ENCODE data around the gene C2orf15.
"Not testable (repeated sequence)": the region's sequence is repeated elsewhere in the genome, so short reads cannot be mapped to it uniquely, and the experiment has no call there.

The C2orf15 gene

DNA sequence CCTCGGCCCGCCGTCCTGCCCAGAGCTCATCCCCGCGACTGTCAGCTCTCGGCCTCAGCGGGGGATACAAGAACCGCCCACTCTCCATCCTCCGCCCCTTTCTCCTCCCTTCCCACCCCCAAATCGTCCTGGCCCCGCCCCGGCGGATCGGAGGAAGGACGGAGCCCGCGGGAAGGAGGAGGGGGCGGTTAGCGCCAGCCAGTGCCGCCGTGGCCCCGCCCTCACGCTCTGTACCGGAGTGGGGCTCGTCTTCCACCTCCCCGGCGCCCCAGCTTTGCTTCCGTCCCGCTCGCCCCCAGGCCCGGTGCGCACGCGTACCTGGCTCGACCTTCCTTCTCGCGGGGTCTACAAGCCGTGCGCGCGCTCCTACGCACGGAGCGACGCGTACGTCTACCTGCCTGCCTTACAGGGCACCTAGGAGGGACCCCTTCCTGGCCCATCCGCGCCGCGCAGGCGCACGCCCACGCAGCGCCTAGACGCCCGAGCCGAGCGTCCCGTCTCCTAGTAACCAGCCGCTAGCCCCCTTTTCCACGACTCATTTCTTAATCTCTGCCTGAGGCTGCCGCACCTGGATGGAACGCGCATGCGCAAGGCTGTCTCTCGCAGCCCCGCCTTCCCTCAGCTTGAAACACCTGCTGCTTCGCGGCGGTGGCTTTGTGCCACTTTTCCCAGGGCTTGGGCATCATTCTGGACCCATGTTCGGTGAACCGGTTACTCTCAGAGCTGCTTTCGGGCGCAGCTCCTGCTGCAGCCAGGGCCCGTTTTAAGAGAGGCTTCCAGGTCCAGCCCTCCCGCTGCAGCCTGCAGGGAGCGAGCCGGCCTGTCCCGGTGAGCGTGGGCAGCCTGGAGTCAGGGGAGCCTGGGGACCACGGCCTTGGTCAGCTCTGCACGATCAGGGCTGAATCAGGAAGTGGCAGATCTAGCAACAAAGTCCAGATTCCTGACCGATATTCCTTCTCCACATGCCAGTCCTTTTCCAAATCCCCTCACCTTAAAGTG is at the start of gene C2orf15:
C2orf15 (plus strand) TSS at position 598 of the 999 bp plus-strand sequence. CDS start 8,852 bp downstream, outside the sequence.
- peak within 1 kb of the TSS; percentile 95 for H3K4me3 ChIP-seq (ENCODE audit: low read length)
- H3K4me1 ChIP-seq (ENCODE audit: control insufficient read depth, insufficient read depth, low read length), result peaks cover 10% of the 10 kb centered on the region
- no peaks in the 10 kb centered on the region for H3K27me3 ChIP-seq (replicated peaks; ENCODE audit: control insufficient read depth, insufficient read depth, low read length)
- H3K36me3 ChIP-seq (ENCODE audit: control insufficient read depth, insufficient read depth, low read length, severe bottlenecking), result no peaks in the 10 kb centered on the region
- peak; percentile 92 for DNase-seq (ENCODE audit: low read depth)
- H3K9ac ChIP-seq (ENCODE audit: low read length), result peak within 1 kb of the TSS; percentile 77
- no peaks in the 10 kb centered on the region for H3K9me3 ChIP-seq (ENCODE audit: control insufficient read depth, low read length)

DNA sequence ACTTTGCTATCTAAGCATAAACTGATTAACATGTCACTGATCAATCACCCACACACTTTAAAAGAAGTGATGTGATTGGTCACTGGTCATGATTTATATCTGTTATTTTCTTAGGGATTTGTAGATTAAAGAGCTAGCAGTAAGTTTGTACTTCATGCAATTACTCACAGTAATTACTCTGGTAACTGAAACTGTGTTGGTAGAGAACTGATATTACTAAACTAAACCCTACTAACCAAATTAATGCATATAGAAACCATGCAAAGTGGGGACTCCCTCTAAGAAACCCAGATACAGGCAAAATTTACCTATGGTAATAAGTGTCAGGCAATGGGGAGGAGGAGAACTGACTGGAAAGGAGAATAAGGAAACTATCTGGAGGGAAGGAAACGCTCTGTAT is 44.8 kb upstream of the C2orf15 start:
- H3K4me1 ChIP-seq (ENCODE audit: control insufficient read depth, insufficient read depth, low read length), result peaks cover 7% of the 10 kb centered on the region
- no peak overlapping the region for H3K9ac ChIP-seq (ENCODE audit: low read length)
- no peak overlapping the region for H3K4me3 ChIP-seq (ENCODE audit: low read length)
- no peak for DNase-seq (ENCODE audit: low read depth)
- no peaks in the 10 kb centered on the region for H3K36me3 ChIP-seq (ENCODE audit: control insufficient read depth, insufficient read depth, low read length, severe bottlenecking)
- H3K9me3 ChIP-seq (ENCODE audit: control insufficient read depth, low read length), result peaks cover 16% of the 10 kb centered on the region
- no peaks in the 10 kb centered on the region for H3K27me3 ChIP-seq (replicated peaks; ENCODE audit: control insufficient read depth, insufficient read depth, low read length)

GRCh38 chr2:99101697-99102096 is 39.8 kb upstream of the C2orf15 start:
- peak overlapping the region; percentile 50 for H3K9ac ChIP-seq (ENCODE audit: low read length)

GRCh38 chr2:99104006-99104405 is 37.5 kb upstream of the C2orf15 start:
- Histone ChIP-seq H3K9me3 (ENCODE audit: control insufficient read depth, low read length) (no peaks in the 10 kb centered on the region), H3K27me3 (replicated peaks; ENCODE audit: control insufficient read depth, insufficient read depth, low read length) (no peaks in the 10 kb centered on the region), H3K36me3 (ENCODE audit: control insufficient read depth, insufficient read depth, low read length, severe bottlenecking) (no peaks in the 10 kb centered on the region), H3K4me1 (ENCODE audit: control insufficient read depth, insufficient read depth, low read length) (peaks cover 18% of the 10 kb centered on the region), H3K4me3 (ENCODE audit: low read length) (no peak overlapping the region), H3K9ac (ENCODE audit: low read length) (no peak overlapping the region)
- DNase-seq (ENCODE audit: low read depth), result no peak

More at GRCh38 chr2:99101697-99102096, 39.8 kb upstream of the C2orf15 start:
- DNase-seq (ENCODE audit: low read depth), result peak; percentile 53
- peaks cover 13% of the 10 kb centered on the region for H3K4me1 ChIP-seq (ENCODE audit: control insufficient read depth, insufficient read depth, low read length)
- no peaks in the 10 kb centered on the region for H3K27me3 ChIP-seq (replicated peaks; ENCODE audit: control insufficient read depth, insufficient read depth, low read length)
- H3K36me3 ChIP-seq (ENCODE audit: control insufficient read depth, insufficient read depth, low read length, severe bottlenecking), result no peaks in the 10 kb centered on the region
- peak overlapping the region; percentile 49 for H3K4me3 ChIP-seq (ENCODE audit: low read length)
- no peaks in the 10 kb centered on the region for H3K9me3 ChIP-seq (ENCODE audit: control insufficient read depth, low read length)

GRCh38 chr2:99106913-99107312 is 34.6 kb upstream of the C2orf15 start:
- H3K9ac ChIP-seq (ENCODE audit: low read length), result no peak overlapping the region
- DNase-seq (ENCODE audit: low read depth), result no peak
- no peaks in the 10 kb centered on the region for H3K27me3 ChIP-seq (replicated peaks; ENCODE audit: control insufficient read depth, insufficient read depth, low read length)
- H3K4me3 ChIP-seq (ENCODE audit: low read length), result no peak overlapping the region
- H3K36me3 ChIP-seq (ENCODE audit: control insufficient read depth, insufficient read depth, low read length, severe bottlenecking), result no peaks in the 10 kb centered on the region
- H3K9me3 ChIP-seq (ENCODE audit: control insufficient read depth, low read length), result no peaks in the 10 kb centered on the region
- H3K4me1 ChIP-seq (ENCODE audit: control insufficient read depth, insufficient read depth, low read length), result peaks cover 10% of the 10 kb centered on the region

GRCh38 chr2:99111236-99111635 is 30.3 kb upstream of the C2orf15 start:
- no peak overlapping the region for H3K4me3 ChIP-seq (ENCODE audit: low read length)
- no peak overlapping the region for H3K9ac ChIP-seq (ENCODE audit: low read length)
- H3K4me1 ChIP-seq (ENCODE audit: control insufficient read depth, insufficient read depth, low read length), result peaks cover 7% of the 10 kb centered on the region
- no peak for DNase-seq (ENCODE audit: low read depth)
- H3K9me3 ChIP-seq (ENCODE audit: control insufficient read depth, low read length), result no peaks in the 10 kb centered on the region
- no peaks in the 10 kb centered on the region for H3K36me3 ChIP-seq (ENCODE audit: control insufficient read depth, insufficient read depth, low read length, severe bottlenecking)
- no peaks in the 10 kb centered on the region for H3K27me3 ChIP-seq (replicated peaks; ENCODE audit: control insufficient read depth, insufficient read depth, low read length)

- Histone ChIP-seq H3K4me1 (ENCODE audit: control insufficient read depth, insufficient read depth, low read length) (peaks cover 3% of the 10 kb centered on the region), H3K9me3 (ENCODE audit: control insufficient read depth, low read length) (no peaks in the 10 kb centered on the region), H3K9ac (ENCODE audit: low read length) (no peak overlapping the region), H3K4me3 (ENCODE audit: low read length) (no peak overlapping the region), H3K27me3 (replicated peaks; ENCODE audit: control insufficient read depth, insufficient read depth, low read length) (no peaks in the 10 kb centered on the region), H3K36me3 (ENCODE audit: control insufficient read depth, insufficient read depth, low read length, severe bottlenecking) (no peaks in the 10 kb centered on the region)
- no peak for DNase-seq (ENCODE audit: low read depth)
Measured at GRCh38 chr2:99111945-99112344, 29.6 kb upstream of the C2orf15 start.

- Histone ChIP-seq H3K9ac (ENCODE audit: low read length) (no peak overlapping the region), H3K36me3 (ENCODE audit: control insufficient read depth, insufficient read depth, low read length, severe bottlenecking) (no peaks in the 10 kb centered on the region), H3K9me3 (ENCODE audit: control insufficient read depth, low read length) (no peaks in the 10 kb centered on the region), H3K4me3 (ENCODE audit: low read length) (no peak overlapping the region), H3K27me3 (replicated peaks; ENCODE audit: control insufficient read depth, insufficient read depth, low read length) (no peaks in the 10 kb centered on the region), H3K4me1 (ENCODE audit: control insufficient read depth, insufficient read depth, low read length) (no peaks in the 10 kb centered on the region)
- no peak for DNase-seq (ENCODE audit: low read depth)
Measured at GRCh38 chr2:99112617-99113016, 28.9 kb upstream of the C2orf15 start.

DNA sequence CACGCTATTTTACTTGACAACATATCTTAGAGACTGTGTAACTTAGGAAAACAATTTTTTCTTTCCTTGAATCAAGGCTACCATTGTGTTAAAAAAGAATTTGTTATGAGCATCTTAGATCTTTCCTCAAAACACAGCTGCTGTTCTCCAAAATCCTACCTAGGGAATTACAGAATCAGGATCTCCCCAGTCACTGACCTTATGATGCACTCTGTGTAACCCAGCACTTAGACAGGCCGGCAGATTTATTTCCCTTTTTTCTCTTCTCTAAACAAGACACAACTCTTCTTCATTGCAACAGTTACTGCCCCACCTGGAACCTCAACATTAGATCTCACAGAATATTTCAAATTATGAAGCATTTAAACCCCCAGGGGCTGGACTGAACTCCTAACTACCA is 13.5 kb upstream of the C2orf15 start:
- no peak overlapping the region for H3K4me3 ChIP-seq (ENCODE audit: low read length)
- H3K9ac ChIP-seq (ENCODE audit: low read length), result no peak overlapping the region
- no peaks in the 10 kb centered on the region for H3K27me3 ChIP-seq (replicated peaks; ENCODE audit: control insufficient read depth, insufficient read depth, low read length)
- H3K4me1 ChIP-seq (ENCODE audit: control insufficient read depth, insufficient read depth, low read length), result no peaks in the 10 kb centered on the region
- DNase-seq (ENCODE audit: low read depth), result no peak
- H3K36me3 ChIP-seq (ENCODE audit: control insufficient read depth, insufficient read depth, low read length, severe bottlenecking), result peaks cover 14% of the 10 kb centered on the region
- H3K9me3 ChIP-seq (ENCODE audit: control insufficient read depth, low read length), result peaks cover 8% of the 10 kb centered on the region

DNA sequence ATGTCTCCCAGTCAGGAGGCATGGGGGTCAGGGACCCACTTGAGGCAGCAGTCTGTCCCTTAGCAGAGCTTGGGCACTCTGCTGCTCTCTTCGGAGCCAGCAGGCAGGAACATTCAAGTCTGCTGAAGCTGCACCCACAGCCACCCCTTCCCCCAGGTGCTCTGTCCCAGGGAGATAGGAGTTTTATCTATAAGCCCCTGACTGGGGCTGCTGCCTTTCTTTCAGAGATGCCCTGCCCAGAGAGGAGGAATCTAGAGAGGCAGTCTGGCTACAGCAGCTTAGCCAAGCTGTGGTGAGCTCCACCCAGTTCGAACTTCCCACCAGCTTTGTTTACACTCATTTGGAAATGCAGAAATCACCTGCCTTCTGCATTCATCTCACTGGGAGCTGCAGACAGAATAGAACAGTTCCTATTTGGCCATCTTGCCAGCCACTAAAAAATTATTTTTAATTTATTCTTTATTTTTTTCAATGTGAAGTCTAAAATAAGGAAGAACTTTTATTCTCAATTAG is 6.4 kb upstream of the C2orf15 start:
- H3K4me3 ChIP-seq (ENCODE audit: low read length); DNase-seq (ENCODE audit: low read depth); H3K27me3 ChIP-seq (replicated peaks; ENCODE audit: control insufficient read depth, insufficient read depth, low read length); H3K36me3 ChIP-seq (ENCODE audit: control insufficient read depth, insufficient read depth, low read length, severe bottlenecking); H3K9ac ChIP-seq (ENCODE audit: low read length); H3K4me1 ChIP-seq (ENCODE audit: control insufficient read depth, insufficient read depth, low read length); H3K9me3 ChIP-seq (ENCODE audit: control insufficient read depth, low read length): not testable (repeated sequence)

DNA sequence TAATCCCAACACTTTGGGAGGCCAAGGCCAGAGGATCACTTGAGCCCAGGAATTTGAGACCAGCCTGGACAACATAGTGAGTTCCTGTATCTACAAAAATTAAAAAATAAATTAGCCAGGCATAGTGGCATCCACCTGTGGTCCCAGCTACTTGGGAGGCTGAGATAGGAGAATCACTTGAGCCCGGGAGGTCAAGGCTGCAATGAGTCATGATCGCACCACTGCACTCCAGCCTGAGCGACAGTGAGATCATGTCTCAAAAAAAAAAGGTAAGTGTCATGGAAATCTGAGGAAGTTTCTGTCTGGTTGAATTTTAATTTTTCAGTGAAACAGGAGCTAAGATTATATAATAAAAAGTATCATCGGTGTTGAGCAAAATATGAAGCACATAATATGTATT is 2.5 kb upstream of the C2orf15 start:
- Histone ChIP-seq H3K9me3 (ENCODE audit: control insufficient read depth, low read length) (no peaks in the 10 kb centered on the region), H3K27me3 (replicated peaks; ENCODE audit: control insufficient read depth, insufficient read depth, low read length) (no peaks in the 10 kb centered on the region), H3K4me1 (ENCODE audit: control insufficient read depth, insufficient read depth, low read length) (peaks cover 10% of the 10 kb centered on the region), H3K4me3 (ENCODE audit: low read length) (no peak overlapping the region), H3K9ac (ENCODE audit: low read length) (no peak overlapping the region), H3K36me3 (ENCODE audit: control insufficient read depth, insufficient read depth, low read length, severe bottlenecking) (no peaks in the 10 kb centered on the region)
- DNase-seq (ENCODE audit: low read depth), result no peak

Measured in adipocyte (in vitro differentiated cells).